Testis (tissue), 3 donors: ENCODE results near the gene ERC2. TPM values are rescaled to one million over a fixed set of nuclear protein-coding genes. Genes with fewer than 3 reads are reported as not detected.

Experiments used
- DNase-seq: peaks from one replicate; pipeline ENCODE4 v3.0.0-alpha.2; 2019
- H3K27ac ChIP-seq, 2 donors: fragments of 200-600 bp; sonication (generic); one replicate each; pipeline ENCODE4 v1.5.1; 2019
- H3K27me3 ChIP-seq: fragments of 200-600 bp; sonication (generic); one replicate; pipeline ENCODE4 v1.5.1; 2019
- H3K36me3 ChIP-seq: fragments of 200-600 bp; sonication (generic); one replicate; pipeline ENCODE4 v1.5.1; 2017; ENCODE audit warnings: low read depth; ENCODE audit errors: missing control alignments
- H3K4me1 ChIP-seq: fragments of 200-600 bp; sonication (generic); one replicate; pipeline ENCODE4 v1.5.1; 2019
- H3K4me3 ChIP-seq, 2 donors: fragments of 200-600 bp; sonication (generic); one replicate each; pipeline ENCODE4 v1.5.1; 2017 to 2019
- H3K9me3 ChIP-seq: fragments of 200-600 bp; sonication (generic); one replicate; pipeline ENCODE4 v1.5.1; 2017
- CTCF ChIP-seq, 3 experiments: fragments of 450-650 bp in 2 of 3; fragments of 200-600 bp in 1 of 3; sonication (generic) in 1 of 3; IDR thresholded peaks; one replicate each; pipeline ENCODE4 v1.5.1; 2016 to 2019; ENCODE audit warnings: antibody characterized with exemption in 3 of 3, mild to moderate bottlenecking in 2 of 3, moderate library complexity in 1 of 3
- POLR2A ChIP-seq: fragments of 450-650 bp; IDR thresholded peaks from one replicate; pipeline ENCODE4 v1.6.1; 2017; ENCODE audit warnings: antibody characterized with exemption, mild to moderate bottlenecking, moderate library complexity
- WGBS, 2 donors: methylation state at CpG; one replicate each; pipeline ENCODE4 v1.1.5; 2018; 5-methylcytosine and 5-hydroxymethylcytosine counted together
- intact Hi-C: fragments of 100-400 bp; cut with DNase I; formaldehyde crosslinking; loops from one replicate; pipeline ENCODE4 v1.15.1; 2023; ENCODE audit warnings: low total_unique reads
- polyA plus RNA-seq: library from polyadenylated mRNA; stranded (reverse); fragments of 350-450 nt; fragmentation: Illumina TruSeq; extraction: RNeasy Lipid Tissue Mini Kit (QIAGEN cat#74804); gene quantifications from one replicate; pipeline ENCODE4 v1.2.3, GENCODE V29; 2014; ENCODE audit warnings: low read depth, low replicate concordance; ENCODE audit not compliant: insufficient read depth
- total RNA-seq, 2 donors: library from RNA; depleted of rRNA; stranded (reverse); fragments of >200 nt; gene quantifications; one replicate each; pipeline ENCODE4 v1.2.3, GENCODE V29; 2016

The ERC2 gene
- total and polyA plus RNA-seq, 3 donors from 2014 or later, result 1.9 to 6.1 (median 5.9) TPM

GRCh38 chr3:55955891-55956477 is 512.3 kb downstream of the ERC2 start:
- no peak for DNase-seq
- intact Hi-C loops, result no loop called here
- Histone ChIP-seq H3K36me3 (no peaks in the 10 kb centered on the region), H3K9me3 (no peaks in the 10 kb centered on the region), H3K4me3 (no peak overlapping the region), H3K27me3 (no peaks in the 10 kb centered on the region), H3K27ac (no peak overlapping the region), H3K4me1 (no peaks in the 10 kb centered on the region)
- TF ChIP-seq CTCF (IDR thresholded peaks at IDR 0.05) (no peak), POLR2A (no peak)
- WGBS, 2 donors, result 92 to 93% methylated on average over 4 of the region's 4 CpGs

- no peak for TF ChIP-seq POLR2A
- no peak for TF ChIP-seq CTCF (IDR thresholded peaks at IDR 0.05)
- H3K4me1 ChIP-seq, result no peaks in the 10 kb centered on the region
- no peaks in the 10 kb centered on the region for H3K36me3 ChIP-seq
- no peak overlapping the region for H3K4me3 ChIP-seq
- DNase-seq, result no peak
- H3K9me3 ChIP-seq, result no peaks in the 10 kb centered on the region
- no peak overlapping the region for H3K27ac ChIP-seq
- WGBS, 2 donors, result 57 to 60% methylated on average over 4 of the region's 4 CpGs
- intact Hi-C loops, result no loop called here
- H3K27me3 ChIP-seq, result no peaks in the 10 kb centered on the region
Measured at GRCh38 chr3:55951388-55951787, 516.9 kb downstream of the ERC2 start.

- WGBS, 2 donors, result 62 to 74% methylated on average over 5 of the region's 5 CpGs
- TF ChIP-seq CTCF (IDR thresholded peaks at IDR 0.05) (no peak), POLR2A (no peak)
- Histone ChIP-seq H3K27ac (no peak overlapping the region), H3K27me3 (no peaks in the 10 kb centered on the region), H3K4me3 (no peak overlapping the region), H3K4me1 (no peaks in the 10 kb centered on the region), H3K9me3 (no peaks in the 10 kb centered on the region), H3K36me3 (no peaks in the 10 kb centered on the region)
- intact Hi-C loops, result no loop called here
- no peak for DNase-seq
Measured at GRCh38 chr3:55947406-55947805, 520.9 kb downstream of the ERC2 start.

- no peak overlapping the region for H3K27ac ChIP-seq
- no peaks in the 10 kb centered on the region for H3K9me3 ChIP-seq
- no peaks in the 10 kb centered on the region for H3K4me1 ChIP-seq
- H3K4me3 ChIP-seq, result no peak overlapping the region
- H3K36me3 ChIP-seq, result no peaks in the 10 kb centered on the region
- 77 to 80% methylated on average over 4 of the region's 4 CpGs for WGBS, 2 donors
- intact Hi-C loops, result no loop called here
- no peak for DNase-seq
- no peaks in the 10 kb centered on the region for H3K27me3 ChIP-seq
- TF ChIP-seq CTCF (IDR thresholded peaks at IDR 0.05) (no peak), POLR2A (no peak)
Measured at GRCh38 chr3:55946574-55947160, 521.6 kb downstream of the ERC2 start.

GRCh38 chr3:55942868-55943267 is 525.4 kb downstream of the ERC2 start:
- intact Hi-C loops, result no loop called here
- TF ChIP-seq CTCF (IDR thresholded peaks at IDR 0.05) (no peak), POLR2A (no peak)
- no peak overlapping the region for H3K4me3 ChIP-seq
- whole genome bisulfite sequencing, 2 donors, result 85 to 86% methylated on average over 2 of the region's 2 CpGs
- no peaks in the 10 kb centered on the region for H3K9me3 ChIP-seq
- no peaks in the 10 kb centered on the region for H3K36me3 ChIP-seq
- H3K27me3 ChIP-seq, result no peaks in the 10 kb centered on the region
- H3K27ac ChIP-seq, result no peak overlapping the region
- no peak for DNase-seq
- H3K4me1 ChIP-seq, result no peaks in the 10 kb centered on the region
